IMR-90 (cell line): ENCODE measurements around the gene TENM3.

Experiments
- BHLHE40 ChIP-seq: fragments of 150-350 bp; IDR thresholded peaks from 2 replicates; pipeline ENCODE4 v1.6.1; 2016; ENCODE audit warnings: mild to moderate bottlenecking, low read depth, low read length
- CEBPB ChIP-seq: IDR thresholded peaks from 2 replicates; pipeline ENCODE4 v1.6.1; 2012; ENCODE audit warnings: low read depth, low read length, improper control_type of control experiment
- CTCF ChIP-seq: conservative IDR thresholded peaks from 2 replicates; pipeline ENCODE4 v1.5.1; 2012; ENCODE audit warnings: mild to moderate bottlenecking, low read depth, low read length, improper control_type of control experiment
- FOS ChIP-seq: fragments of 150-350 bp; IDR thresholded peaks from 2 replicates; pipeline ENCODE4 v1.6.1; 2016; ENCODE audit warnings: low read depth, low read length
- MAFK ChIP-seq: IDR thresholded peaks from 2 replicates; pipeline ENCODE4 v1.6.1; 2012; ENCODE audit warnings: low read depth, low read length, improper control_type of control experiment
- MXI1 ChIP-seq: IDR thresholded peaks from 2 replicates; pipeline ENCODE4 v1.6.1; 2012; ENCODE audit warnings: low read depth, mild to moderate bottlenecking, low read length, moderate library complexity, borderline replicate concordance
- POLR2A ChIP-seq: IDR thresholded peaks from 2 replicates; pipeline ENCODE4 v1.6.1; 2012; ENCODE audit warnings: mild to moderate bottlenecking, low read depth, low read length
- RAD21 ChIP-seq: IDR thresholded peaks from 2 replicates; pipeline ENCODE4 v1.6.1; 2012; ENCODE audit warnings: low read length, improper control_type of control experiment
- RFX5 ChIP-seq: IDR thresholded peaks from 2 replicates; pipeline ENCODE4 v1.8.0; 2012; ENCODE audit warnings: low read depth, mild to moderate bottlenecking, low read length, moderate library complexity
- SMC3 ChIP-seq: fragments of 150-350 bp; IDR thresholded peaks from 2 replicates; pipeline ENCODE4 v1.6.1; 2016; ENCODE audit warnings: low read depth, mild to moderate bottlenecking, antibody characterized with exemption, low read length, moderate library complexity
- TF ChIP-seq, protein P1 (sequence below): fragments of 150-350 bp; IDR thresholded peaks from 2 replicates; pipeline ENCODE4 v1.6.1; 2016; ENCODE audit warnings: low read depth, mild to moderate bottlenecking, low read length, moderate library complexity, borderline replicate concordance
- TF ChIP-seq, protein P2 (sequence below): fragments of 150-350 bp; IDR thresholded peaks from 2 replicates; pipeline ENCODE4 v1.6.1; 2017; ENCODE audit warnings: mild to moderate bottlenecking, antibody characterized with exemption, low read length, low read depth

GRCh38 chr4:182206266-182206665 lies 36.9 kb upstream of the TENM3 start:
- TF ChIP-seq CEBPB: no peak
- TF ChIP-seq CTCF: no peak
- no peak for TF ChIP-seq POLR2A
- TF ChIP-seq, protein P1, sequence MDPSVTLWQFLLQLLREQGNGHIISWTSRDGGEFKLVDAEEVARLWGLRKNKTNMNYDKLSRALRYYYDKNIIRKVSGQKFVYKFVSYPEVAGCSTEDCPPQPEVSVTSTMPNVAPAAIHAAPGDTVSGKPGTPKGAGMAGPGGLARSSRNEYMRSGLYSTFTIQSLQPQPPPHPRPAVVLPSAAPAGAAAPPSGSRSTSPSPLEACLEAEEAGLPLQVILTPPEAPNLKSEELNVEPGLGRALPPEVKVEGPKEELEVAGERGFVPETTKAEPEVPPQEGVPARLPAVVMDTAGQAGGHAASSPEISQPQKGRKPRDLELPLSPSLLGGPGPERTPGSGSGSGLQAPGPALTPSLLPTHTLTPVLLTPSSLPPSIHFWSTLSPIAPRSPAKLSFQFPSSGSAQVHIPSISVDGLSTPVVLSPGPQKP: no peak
- TF ChIP-seq BHLHE40: no peak
- no peak for TF ChIP-seq RFX5
- no peak for TF ChIP-seq MAFK
- TF ChIP-seq RAD21: no peak
- no peak for TF ChIP-seq MXI1
- TF ChIP-seq, protein P2, sequence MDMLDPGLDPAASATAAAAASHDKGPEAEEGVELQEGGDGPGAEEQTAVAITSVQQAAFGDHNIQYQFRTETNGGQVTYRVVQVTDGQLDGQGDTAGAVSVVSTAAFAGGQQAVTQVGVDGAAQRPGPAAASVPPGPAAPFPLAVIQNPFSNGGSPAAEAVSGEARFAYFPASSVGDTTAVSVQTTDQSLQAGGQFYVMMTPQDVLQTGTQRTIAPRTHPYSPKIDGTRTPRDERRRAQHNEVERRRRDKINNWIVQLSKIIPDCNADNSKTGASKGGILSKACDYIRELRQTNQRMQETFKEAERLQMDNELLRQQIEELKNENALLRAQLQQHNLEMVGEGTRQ: no peak
- no peak for TF ChIP-seq SMC3
- no peak for TF ChIP-seq FOS
